GM23248 (cell line): ENCODE measurements around the gene GPATCH1.

Experiments
- EZH2 ChIP-seq: fragments of 200-600 bp; sonication (generic); IDR thresholded peaks from 2 replicates; pipeline ENCODE4 v1.6.1; 2018; ENCODE audit warnings: antibody characterized with exemption, mild to moderate bottlenecking; ENCODE audit not compliant: insufficient read depth, poor library complexity, severe bottlenecking
- EZH2phosphoT487 ChIP-seq: fragments of 200-600 bp; sonication (generic); IDR thresholded peaks from 2 replicates; pipeline ENCODE4 v1.6.1; 2018; ENCODE audit warnings: antibody characterized with exemption, moderate library complexity, mild to moderate bottlenecking, low read depth; ENCODE audit not compliant: insufficient read depth

- TF ChIP-seq EZH2 (no peak), EZH2phosphoT487 (no peak)
Observed at GRCh38 chr19:33167438-33167837, 86.5 kb downstream of the GPATCH1 start.
